Neuron (in vitro differentiated cells): ENCODE data around the gene SLC2A11.
"Not testable (repeated sequence)": the region's sequence is repeated elsewhere in the genome, so short reads cannot be mapped to it uniquely, and the experiment has no call there.

ENCODE experiments used
- H2AFZ ChIP-seq: one replicate; pipeline ENCODE4 v1.6.1; 2013; ENCODE audit warnings: low read depth, mild to moderate bottlenecking, inconsistent platforms, low read length, moderate library complexity
- H3K27me3 ChIP-seq: one replicate; pipeline ENCODE4 v1.6.1; 2013; ENCODE audit warnings: low read length; ENCODE audit not compliant: insufficient read depth
- H3K36me3 ChIP-seq: one replicate; pipeline ENCODE4 v1.6.1; 2013; ENCODE audit warnings: low read length; ENCODE audit not compliant: insufficient read depth
- H3K4me1 ChIP-seq: one replicate; pipeline ENCODE4 v1.6.1; 2013; ENCODE audit warnings: low read length; ENCODE audit not compliant: insufficient read depth
- H3K4me3 ChIP-seq: 2 replicates; pipeline ENCODE4 v1.5.1; 2013; ENCODE audit warnings: mild to moderate bottlenecking, low read length, moderate library complexity
- H3K9me3 ChIP-seq: one replicate; pipeline ENCODE4 v1.6.1; 2013; ENCODE audit warnings: low read length

The SLC2A11 gene

DNA sequence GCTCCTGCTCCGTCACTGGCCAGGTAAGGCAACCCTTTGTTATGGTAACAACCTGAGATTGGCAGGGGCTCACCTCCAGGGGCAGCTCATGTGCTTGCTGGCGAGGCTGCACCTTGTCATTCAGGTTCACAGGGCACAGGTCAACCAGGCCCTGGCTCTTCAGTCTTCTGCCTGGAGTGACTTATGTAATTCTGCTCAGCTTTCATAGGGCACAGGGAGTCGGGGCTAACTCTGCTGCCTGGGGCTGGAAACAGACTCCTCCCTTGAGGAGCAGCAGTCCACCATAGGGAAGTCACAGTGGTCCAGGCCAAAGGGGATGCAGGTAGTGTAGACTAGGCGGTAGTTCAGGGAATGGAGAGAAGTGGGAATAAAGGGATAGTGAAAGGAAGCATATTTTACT is 35.0 kb downstream of the SLC2A11 start:
- no peaks in the 10 kb centered on the region for H3K27me3 ChIP-seq
- H3K9me3 ChIP-seq, result peaks cover 3% of the 10 kb centered on the region
- no peak overlapping the region for H3K4me3 ChIP-seq
- H3K36me3 ChIP-seq, result peaks cover 10% of the 10 kb centered on the region
- peaks cover 9% of the 10 kb centered on the region for H3K4me1 ChIP-seq
- no peak overlapping the region for H2AFZ ChIP-seq

GRCh38 chr22:23893121-23893944 is 35.7 kb downstream of the SLC2A11 start:
- peaks cover 9% of the 10 kb centered on the region for H3K4me1 ChIP-seq
- H3K36me3 ChIP-seq, result peaks cover 10% of the 10 kb centered on the region
- H3K27me3 ChIP-seq, result no peaks in the 10 kb centered on the region
- peaks cover 3% of the 10 kb centered on the region for H3K9me3 ChIP-seq
- peak overlapping the region; percentile 11 for H3K4me3 ChIP-seq
- no peak overlapping the region for H2AFZ ChIP-seq

GRCh38 chr22:23893945-23894709 is 36.5 kb downstream of the SLC2A11 start, which contains the start of gene MIF:
TSS of gene MIF (plus strand) at chr22:23894383. CDS start at chr22:23894475, 92 bp downstream.
- Histone ChIP-seq H3K27me3 (no peaks in the 10 kb centered on the region), H3K4me1 (peaks cover 9% of the 10 kb centered on the region), H3K36me3 (peaks cover 10% of the 10 kb centered on the region), H3K9me3 (peaks cover 3% of the 10 kb centered on the region), H2AFZ (no peak within 1 kb of the TSS), H3K4me3 (peak within 1 kb of the TSS; percentile 42)

- peaks cover 10% of the 10 kb centered on the region for H3K36me3 ChIP-seq
- no peaks in the 10 kb centered on the region for H3K27me3 ChIP-seq
- H3K4me1 ChIP-seq, result peaks cover 9% of the 10 kb centered on the region
- H3K9me3 ChIP-seq, result peaks cover 3% of the 10 kb centered on the region
- H2AFZ ChIP-seq, result no peak overlapping the region
- H3K4me3 ChIP-seq, result peak overlapping the region; percentile 42
These were observed 37.3 kb downstream of the SLC2A11 start for GRCh38 chr22:23894710-23895598.

DNA sequence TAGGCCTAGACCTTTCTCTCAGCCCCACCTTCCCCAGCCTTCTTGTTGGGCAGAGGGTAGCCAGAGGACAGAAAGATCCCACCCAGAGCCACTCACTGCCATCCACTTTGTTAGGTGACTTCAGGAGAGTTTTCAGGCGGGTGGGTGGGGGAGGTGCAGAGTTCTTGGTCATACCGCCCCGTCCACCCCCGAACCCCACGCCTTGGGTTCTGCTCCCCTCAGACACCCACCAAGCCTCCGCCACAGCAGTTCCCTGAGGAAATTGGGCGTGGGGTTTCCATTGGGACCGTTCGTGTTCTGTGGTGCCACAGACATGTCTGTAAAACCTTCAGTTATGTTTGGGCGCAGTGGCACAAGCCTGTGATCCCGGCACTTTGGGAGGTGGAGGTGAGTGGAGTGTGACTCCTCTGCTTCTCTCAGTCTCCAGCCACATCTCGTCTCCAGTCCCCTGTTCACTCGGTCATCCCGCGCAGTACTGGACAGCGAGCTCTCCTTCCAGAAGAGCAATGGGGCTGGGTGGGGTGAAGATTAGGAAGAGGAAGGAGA is 38.0 kb downstream of the SLC2A11 start:
- peaks cover 3% of the 10 kb centered on the region for H3K9me3 ChIP-seq
- peaks cover 9% of the 10 kb centered on the region for H3K4me1 ChIP-seq
- H3K27me3 ChIP-seq, result no peaks in the 10 kb centered on the region

DNA sequence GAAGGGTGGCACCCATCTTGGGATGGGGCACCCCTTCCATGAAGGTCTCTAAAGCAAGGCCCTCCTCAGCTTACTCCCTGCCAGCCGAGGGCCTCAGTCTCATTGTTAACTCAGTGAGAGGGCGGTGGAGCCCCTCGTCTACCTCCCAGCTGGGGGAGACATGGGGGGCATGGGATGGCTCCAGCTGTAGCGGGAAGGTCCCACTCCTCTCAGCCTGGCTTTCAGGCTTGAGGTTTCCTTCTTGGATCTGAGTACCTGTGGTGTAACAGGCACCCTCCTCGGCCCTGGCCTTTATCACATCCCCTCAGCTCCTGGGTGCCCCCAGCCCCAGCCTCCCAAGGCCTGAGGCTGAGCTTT is 38.5 kb downstream of the SLC2A11 start:
- H3K36me3 ChIP-seq, result peaks cover 10% of the 10 kb centered on the region
- H2AFZ ChIP-seq, result no peak overlapping the region
- H3K4me3 ChIP-seq, result no peak overlapping the region
- no peaks in the 10 kb centered on the region for H3K27me3 ChIP-seq
- peaks cover 3% of the 10 kb centered on the region for H3K9me3 ChIP-seq
- peaks cover 12% of the 10 kb centered on the region for H3K4me1 ChIP-seq

More for the DNA sequence above, 38.0 kb downstream of the SLC2A11 start:
- Histone ChIP-seq H3K4me3 (peak overlapping the region; percentile 42), H2AFZ (no peak overlapping the region), H3K36me3 (peaks cover 10% of the 10 kb centered on the region)

- Histone ChIP-seq H3K9me3 (peaks cover 3% of the 10 kb centered on the region), H2AFZ (no peak overlapping the region), H3K4me1 (peaks cover 17% of the 10 kb centered on the region), H3K36me3 (peaks cover 10% of the 10 kb centered on the region), H3K27me3 (no peaks in the 10 kb centered on the region), H3K4me3 (no peak overlapping the region)
These were observed 39.0 kb downstream of the SLC2A11 start for GRCh38 chr22:23896523-23897186.

DNA sequence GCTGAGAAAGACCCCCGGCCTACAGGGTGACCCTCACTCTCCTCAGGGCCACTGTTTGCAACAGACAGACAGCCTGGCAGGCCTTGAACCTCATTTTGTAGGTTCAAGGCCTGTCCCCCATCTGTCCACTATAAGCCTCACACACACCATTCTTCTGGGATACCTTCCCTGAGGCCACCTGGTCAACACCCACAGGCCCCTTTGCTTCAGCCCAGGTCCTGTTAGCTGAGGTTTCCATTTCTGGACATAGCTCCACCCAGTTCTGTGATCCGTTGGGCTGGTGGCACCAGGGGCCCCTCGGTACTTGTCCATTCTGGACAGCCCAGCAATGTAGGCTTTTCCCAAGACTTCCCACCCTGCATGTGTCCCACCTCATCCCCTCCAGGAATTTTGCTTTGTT is 39.6 kb downstream of the SLC2A11 start:
- Histone ChIP-seq H3K4me3 (no peak overlapping the region), H2AFZ (no peak overlapping the region), H3K27me3 (no peaks in the 10 kb centered on the region), H3K9me3 (no peaks in the 10 kb centered on the region), H3K36me3 (peaks cover 10% of the 10 kb centered on the region), H3K4me1 (peaks cover 19% of the 10 kb centered on the region)

DNA sequence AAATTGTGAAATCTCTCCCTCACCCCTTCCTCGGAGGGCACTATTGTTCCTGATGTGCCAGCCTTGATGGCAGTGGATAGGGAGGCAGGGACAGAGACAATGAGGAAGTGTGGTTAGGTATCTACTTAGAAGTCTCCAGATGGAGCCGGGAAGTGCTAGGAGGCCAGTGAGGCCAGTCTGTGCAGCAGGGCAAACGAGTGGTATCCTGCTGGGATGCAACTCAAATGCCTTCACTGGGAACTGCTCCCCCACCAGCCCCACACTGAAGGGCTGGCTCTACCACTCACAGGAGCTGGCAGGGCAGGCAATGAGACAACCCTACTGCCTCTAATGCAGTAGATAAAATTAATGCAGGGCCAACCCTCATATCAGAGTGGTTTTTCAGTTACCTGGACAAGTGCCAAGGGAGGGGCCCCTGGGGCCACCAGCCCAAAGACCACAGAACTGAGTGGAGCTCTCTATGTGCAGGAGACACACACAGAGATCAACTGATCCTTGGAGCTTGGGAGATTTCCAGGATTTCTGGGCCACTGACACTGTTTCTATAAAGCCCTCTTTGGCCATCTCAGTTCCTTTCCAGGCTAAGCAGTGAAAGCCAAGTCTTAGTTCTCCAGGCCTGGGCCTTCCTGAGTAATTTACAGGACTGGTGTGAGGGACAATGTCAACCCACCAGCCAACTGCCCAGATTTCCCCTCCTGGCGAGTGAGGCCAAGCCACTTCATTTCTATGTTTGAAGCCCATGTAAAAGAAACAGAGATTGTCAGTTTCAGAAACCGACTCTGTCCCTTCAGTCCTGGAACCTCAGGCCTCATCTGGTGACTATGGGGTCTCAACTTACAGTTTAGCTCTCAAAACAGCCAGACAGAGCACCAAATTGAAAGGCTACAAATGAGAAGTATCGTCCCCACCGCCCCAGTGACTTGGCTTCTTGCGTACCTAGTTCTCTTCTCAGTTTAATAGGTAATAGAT is 40.6 kb downstream of the SLC2A11 start:
- Histone ChIP-seq H3K4me3 (no peak overlapping the region), H3K9me3 (no peaks in the 10 kb centered on the region), H3K27me3 (no peaks in the 10 kb centered on the region), H3K4me1 (peaks cover 19% of the 10 kb centered on the region), H3K36me3 (peaks cover 10% of the 10 kb centered on the region), H2AFZ (no peak overlapping the region)

GRCh38 chr22:23899042-23899745 is 41.5 kb downstream of the SLC2A11 start:
- Histone ChIP-seq H3K4me3 (no peak overlapping the region), H3K27me3 (no peaks in the 10 kb centered on the region), H3K9me3 (no peaks in the 10 kb centered on the region), H2AFZ (no peak overlapping the region), H3K36me3 (peaks cover 10% of the 10 kb centered on the region), H3K4me1 (peaks cover 19% of the 10 kb centered on the region)

DNA sequence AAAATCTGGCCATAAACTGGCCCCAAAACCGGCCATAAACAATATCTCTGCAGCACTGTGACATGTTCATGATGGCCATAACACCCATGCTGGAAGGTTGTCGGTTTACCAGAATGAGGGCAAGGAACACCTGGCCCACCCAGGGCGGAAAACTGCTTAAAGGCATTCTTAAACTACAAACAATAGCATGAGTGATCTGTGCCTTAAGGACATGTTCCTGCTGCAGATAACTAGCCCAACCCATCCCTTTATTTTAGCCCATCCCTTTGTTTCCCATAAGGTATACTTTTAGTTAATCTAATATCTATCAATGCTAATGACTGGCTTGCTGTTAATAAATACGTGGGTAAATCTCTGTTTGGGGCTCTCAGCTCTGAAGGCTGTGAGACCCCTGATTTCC is 42.6 kb downstream of the SLC2A11 start:
- not testable (repeated sequence) for H3K27me3 ChIP-seq, H3K4me3 ChIP-seq, H3K9me3 ChIP-seq, H2AFZ ChIP-seq
- peaks cover 14% of the 10 kb centered on the region for H3K4me1 ChIP-seq
- peaks cover 10% of the 10 kb centered on the region for H3K36me3 ChIP-seq
